ENCODE data around the gene RRBP1. TPM values are rescaled to one million over a fixed set of nuclear protein-coding genes. Genes with fewer than 3 reads are reported as not detected.

RRBP1 gene
- total RNA-seq, 3 donors from 2014 or later, result 49.8 to 92.4 (median 78.0) TPM

GRCh38 chr20:17678886-17679285 is 3.2 kb downstream of the RRBP1 start:
- Histone ChIP-seq H3K36me3 (no peaks in the 10 kb centered on the region), H3K27ac (peak overlapping the region; percentile 93 to 97), H3K4me3 (no peak overlapping the region), H3K4me1 (peaks cover 4 to 12% of the 10 kb centered on the region in 2 donors), H3K27me3 (no peaks in the 10 kb centered on the region), H3K9me3 (no peaks in the 10 kb centered on the region)
- TF ChIP-seq POLR2A (IDR thresholded peaks at IDR 0.05) (no peak), CTCF (IDR thresholded peaks at IDR 0.05) (no peak), POLR2AphosphoS5 (IDR thresholded peaks at IDR 0.05) (no peak)
- DNase-seq (ENCODE audit: low spot score in 2 of 2), result no peak
- intact Hi-C loops (cut with DNase I; ENCODE audit: low total_unique reads), result no loop called here

- intact Hi-C loops (cut with DNase I; ENCODE audit: low total_unique reads), result no loop called here
- Histone ChIP-seq H3K4me3 (no peak overlapping the region), H3K27ac (peak overlapping the region in 1 of 2 donors; percentile 93), H3K9me3 (no peaks in the 10 kb centered on the region), H3K4me1 (peaks cover 4 to 12% of the 10 kb centered on the region in 2 donors), H3K36me3 (no peaks in the 10 kb centered on the region), H3K27me3 (no peaks in the 10 kb centered on the region)
- TF ChIP-seq POLR2A (IDR thresholded peaks at IDR 0.05) (no peak), CTCF (IDR thresholded peaks at IDR 0.05) (no peak), POLR2AphosphoS5 (IDR thresholded peaks at IDR 0.05) (no peak)
- DNase-seq (ENCODE audit: low spot score in 2 of 2), result no peak
Observed at GRCh38 chr20:17678295-17678694, 3.7 kb downstream of the RRBP1 start.

GRCh38 chr20:17676942-17677341 is 5.1 kb downstream of the RRBP1 start:
- intact Hi-C loops (cut with DNase I; ENCODE audit: low total_unique reads), result no loop called here
- H3K27me3 ChIP-seq, result no peaks in the 10 kb centered on the region
- peak overlapping the region in 1 of 2 donors; percentile 34 for H3K27ac ChIP-seq
- peaks cover 4 to 12% of the 10 kb centered on the region in 2 donors for H3K4me1 ChIP-seq
- H3K4me3 ChIP-seq, result no peak overlapping the region
- DNase-seq (ENCODE audit: low spot score in 2 of 2), result no peak
- TF ChIP-seq POLR2A (IDR thresholded peaks at IDR 0.05), result no peak
- no peak for TF ChIP-seq POLR2AphosphoS5 (IDR thresholded peaks at IDR 0.05)
- no peak for TF ChIP-seq CTCF (IDR thresholded peaks at IDR 0.05)
- H3K9me3 ChIP-seq, result no peaks in the 10 kb centered on the region
- no peaks in the 10 kb centered on the region for H3K36me3 ChIP-seq

GRCh38 chr20:17676378-17676759 is 5.7 kb downstream of the RRBP1 start:
- intact Hi-C loops (cut with DNase I; ENCODE audit: low total_unique reads), result no loop called here
- H3K27me3 ChIP-seq, result no peaks in the 10 kb centered on the region
- DNase-seq (ENCODE audit: low spot score in 2 of 2), result no peak
- no peaks in the 10 kb centered on the region for H3K36me3 ChIP-seq
- H3K27ac ChIP-seq, result peak overlapping the region in 1 of 2 donors; percentile 34
- H3K4me1 ChIP-seq, result peaks cover 4 to 12% of the 10 kb centered on the region in 2 donors
- H3K4me3 ChIP-seq, result no peak overlapping the region
- TF ChIP-seq POLR2A (IDR thresholded peaks at IDR 0.05), result no peak
- TF ChIP-seq POLR2AphosphoS5 (IDR thresholded peaks at IDR 0.05), result no peak
- TF ChIP-seq CTCF (IDR thresholded peaks at IDR 0.05), result no peak
- H3K9me3 ChIP-seq, result no peaks in the 10 kb centered on the region

- DNase-seq (ENCODE audit: low spot score in 2 of 2), result no peak
- Histone ChIP-seq H3K36me3 (no peaks in the 10 kb centered on the region), H3K27me3 (no peaks in the 10 kb centered on the region), H3K27ac (peak overlapping the region in 1 of 2 donors; percentile 34), H3K4me1 (peaks cover 4 to 12% of the 10 kb centered on the region in 2 donors), H3K9me3 (no peaks in the 10 kb centered on the region), H3K4me3 (no peak overlapping the region)
- TF ChIP-seq CTCF (IDR thresholded peaks at IDR 0.05) (no peak), POLR2AphosphoS5 (IDR thresholded peaks at IDR 0.05) (no peak), POLR2A (IDR thresholded peaks at IDR 0.05) (no peak)
- intact Hi-C loops (cut with DNase I; ENCODE audit: low total_unique reads), result no loop called here
Observed at GRCh38 chr20:17675519-17676377, 6.3 kb downstream of the RRBP1 start.

All from breast epithelium (tissue), 4 donors.